SK-N-SH treated with all-trans-retinoic acid at 6 μM for 48 hours (cell line): Measurements from ENCODE around the gene CASKIN1.

ENCODE experiments used
- ATAC-seq: fragments of 200-7000 bp; cut with Tn5 transposase; 3 replicates; pipeline ENCODE4 v1.9.1; 2020; ENCODE audit warnings: mild to moderate bottlenecking, moderate library complexity
- BACH2 ChIP-seq: fragments of 250-450 bp; sonication (Bioruptor Pico); IDR thresholded peaks from 2 replicates; pipeline ENCODE4 v1.9.0; 2021; ENCODE audit warnings: mild to moderate bottlenecking, borderline replicate concordance
- CREB5 ChIP-seq: fragments of 250-450 bp; sonication (Bioruptor Pico); IDR thresholded peaks from 2 replicates; pipeline ENCODE4 v1.5.1; 2020; ENCODE audit warnings: low read depth, mild to moderate bottlenecking, moderate library complexity
- CSDC2 ChIP-seq: fragments of 250-450 bp; sonication (Bioruptor Pico); IDR thresholded peaks from 2 replicates; pipeline ENCODE4 v1.5.0; 2020; ENCODE audit warnings: mild to moderate bottlenecking, moderate library complexity
- CSRNP3 ChIP-seq: fragments of 250-450 bp; sonication (Bioruptor Pico); IDR thresholded peaks from 2 replicates; pipeline ENCODE4 v1.5.1; 2021; ENCODE audit warnings: mild to moderate bottlenecking, moderate library complexity
- ISL1 ChIP-seq: fragments of 250-450 bp; sonication (Bioruptor Pico); IDR thresholded peaks from 2 replicates; pipeline ENCODE4 v2.1.2; 2022; ENCODE audit warnings: mild to moderate bottlenecking, moderate library complexity
- OSR1 ChIP-seq: fragments of 250-450 bp; sonication (Bioruptor Pico); IDR thresholded peaks from 2 replicates; pipeline ENCODE4 v1.8.0; 2022; ENCODE audit warnings: moderate library complexity, mild to moderate bottlenecking, inconsistent platforms
- PATZ1 ChIP-seq: fragments of 250-450 bp; sonication (Bioruptor Pico); IDR thresholded peaks from 2 replicates; pipeline ENCODE4 v1.8.0; 2020; ENCODE audit warnings: mild to moderate bottlenecking, moderate library complexity, borderline replicate concordance
- POU6F1 ChIP-seq: fragments of 250-450 bp; sonication (Bioruptor Pico); IDR thresholded peaks from 2 replicates; pipeline ENCODE4 v1.8.0; 2021; ENCODE audit warnings: low read depth, mild to moderate bottlenecking, moderate library complexity, borderline replicate concordance
- PPARA ChIP-seq: fragments of 250-450 bp; sonication (Bioruptor Pico); IDR thresholded peaks from 2 replicates; pipeline ENCODE4 v1.5.0; 2020; ENCODE audit warnings: mild to moderate bottlenecking, borderline replicate concordance
- RARB ChIP-seq: fragments of 250-450 bp; sonication (Bioruptor Pico); IDR thresholded peaks from 2 replicates; pipeline ENCODE4 v1.8.0; 2021; ENCODE audit warnings: mild to moderate bottlenecking, moderate library complexity
- SNAI2 ChIP-seq: fragments of 250-450 bp; sonication (Bioruptor Pico); IDR thresholded peaks from 2 replicates; pipeline ENCODE4 v1.5.0; 2020; ENCODE audit warnings: mild to moderate bottlenecking, moderate library complexity
- TCF4 ChIP-seq: fragments of 250-450 bp; sonication (Bioruptor Pico); IDR thresholded peaks from 2 replicates; pipeline ENCODE4 v1.8.0; 2021; ENCODE audit warnings: mild to moderate bottlenecking, moderate library complexity, borderline replicate concordance
- TSHZ2 ChIP-seq: fragments of 250-450 bp; sonication (Bioruptor Pico); IDR thresholded peaks from 2 replicates; pipeline ENCODE4 v1.5.0; 2020; ENCODE audit warnings: mild to moderate bottlenecking, moderate library complexity
- ZC3H10 ChIP-seq: fragments of 250-450 bp; sonication (Bioruptor Pico); IDR thresholded peaks from 2 replicates; pipeline ENCODE4 v1.5.1; 2021; ENCODE audit warnings: mild to moderate bottlenecking, moderate library complexity
- ZFP3 ChIP-seq: fragments of 250-450 bp; sonication (Bioruptor Pico); IDR thresholded peaks from 2 replicates; pipeline ENCODE4 v1.5.0; 2020; ENCODE audit warnings: mild to moderate bottlenecking, moderate library complexity
- ZFP30 ChIP-seq: fragments of 450-650 bp; formaldehyde crosslinking; IDR thresholded peaks from 2 replicates; pipeline ENCODE4 v1.5.0; 2022; ENCODE audit warnings: mild to moderate bottlenecking, moderate library complexity
- ZNF565 ChIP-seq: fragments of 450-650 bp; formaldehyde crosslinking; conservative IDR thresholded peaks from 2 replicates; pipeline ENCODE4 v1.5.0; 2020; ENCODE audit warnings: low read depth, mild to moderate bottlenecking, moderate library complexity
- ZNF70 ChIP-seq: fragments of 450-650 bp; formaldehyde crosslinking; IDR thresholded peaks from 2 replicates; pipeline ENCODE4 v1.5.0; 2020; ENCODE audit warnings: mild to moderate bottlenecking, moderate library complexity
- ZNF8 ChIP-seq: fragments of 450-650 bp; formaldehyde crosslinking; IDR thresholded peaks from 2 replicates; pipeline ENCODE4 v1.5.0; 2020; ENCODE audit warnings: mild to moderate bottlenecking, moderate library complexity

The CASKIN1 gene

GRCh38 chr16:2209258-2210008, 13.0 kb upstream of the CASKIN1 start:
- TF ChIP-seq SNAI2 (CRISPR knock-in tag) (no peak), CSDC2 (CRISPR knock-in tag) (no peak), ZNF70 (CRISPR knock-in tag) (no peak), OSR1 (CRISPR knock-in tag) (no peak), CREB5 (CRISPR knock-in tag) (no peak), ZFP3 (CRISPR knock-in tag) (no peak), ZNF8 (CRISPR knock-in tag) (no peak), POU6F1 (CRISPR knock-in tag) (no peak), TCF4 (CRISPR knock-in tag) (no peak), PATZ1 (CRISPR knock-in tag) (no peak), ISL1 (CRISPR knock-in tag) (no peak), TSHZ2 (CRISPR knock-in tag) (no peak), RARB (CRISPR knock-in tag) (no peak), CSRNP3 (CRISPR knock-in tag) (no peak), ZC3H10 (CRISPR knock-in tag) (no peak), PPARA (CRISPR knock-in tag) (no peak)
- no peak for ATAC-seq

GRCh38 chr16:2208772-2209171, 12.4 kb upstream of the CASKIN1 start:
- ATAC-seq = no peak
- TF ChIP-seq ISL1 (CRISPR knock-in tag) = no peak

- no peak for ATAC-seq
- no peak for TF ChIP-seq PATZ1 (CRISPR knock-in tag)
- TF ChIP-seq ZC3H10 (CRISPR knock-in tag) = no peak
- no peak for TF ChIP-seq CSRNP3 (CRISPR knock-in tag)
- no peak for TF ChIP-seq OSR1 (CRISPR knock-in tag)
- no peak for TF ChIP-seq BACH2 (CRISPR knock-in tag)
- no peak for TF ChIP-seq ZFP30 (CRISPR knock-in tag)
- no peak for TF ChIP-seq TSHZ2 (CRISPR knock-in tag)
- TF ChIP-seq ZNF70 (CRISPR knock-in tag) = no peak
- no peak for TF ChIP-seq ZFP3 (CRISPR knock-in tag)
- TF ChIP-seq TCF4 (CRISPR knock-in tag) = no peak
- TF ChIP-seq ZNF565 (CRISPR knock-in tag) = no peak
- TF ChIP-seq CSDC2 (CRISPR knock-in tag) = no peak
Measured at GRCh38 chr16:2208308-2208707, 11.9 kb upstream of the CASKIN1 start.
